A549 treated with AZD9567 at 1 μM for 4 hours (cell line): ENCODE results near the gene SPACA7. TPM values are rescaled to one million over a fixed set of nuclear protein-coding genes. Genes with fewer than 3 reads are reported as not detected.

Experiments used
- total RNA-seq: library from RNA; stranded (reverse); fragments of 200-300 nt; extraction: Qiagen RNA extraction; gene quantifications from 5 replicates; pipeline ENCODE4 v1.2.3, GENCODE V29; 2022; ENCODE audit not compliant: insufficient read depth

SPACA7 gene
- total RNA-seq: not detected in 5 replicates

DNA sequence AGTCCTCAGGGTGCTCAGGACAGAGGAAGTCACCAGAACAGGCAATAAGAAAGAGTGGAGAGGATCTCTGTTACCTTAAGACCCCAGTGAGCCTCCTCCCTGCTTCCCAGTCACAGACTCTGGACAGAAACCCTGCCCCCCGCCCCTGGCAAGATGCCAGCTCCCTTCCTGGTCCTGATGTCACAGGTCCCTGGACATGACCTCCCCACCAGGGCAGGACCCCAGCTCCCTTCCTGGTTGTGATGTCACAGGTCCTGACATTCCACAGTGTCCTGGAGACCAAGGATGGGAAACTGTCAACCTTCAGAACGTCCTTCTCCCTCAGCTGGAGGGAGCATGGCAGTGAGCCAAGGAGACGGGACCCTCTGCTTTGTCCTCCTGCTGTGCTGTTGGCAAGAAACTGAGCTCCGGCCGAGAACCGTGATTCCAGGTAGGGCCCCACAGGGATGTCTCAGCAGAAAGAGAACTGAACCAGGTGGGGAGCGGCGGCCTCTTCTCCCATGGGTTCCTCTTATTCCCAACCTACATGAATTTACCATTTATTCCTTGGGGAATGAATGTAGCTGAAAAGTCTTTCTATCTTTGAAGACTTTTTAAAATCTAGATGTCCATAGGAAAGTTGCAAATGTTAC, at the start of gene SPACA7:
Gene SPACA7 (plus strand): TSS at position 306 of the 632 bp plus-strand sequence. CDS start 31 bp downstream, at position 337.

Other genes starting within 250 kb of the SPACA7 start
- gene TUBGCP3, start 211.8 kb downstream of the SPACA7 start, total RNA-seq: 15.0 to 18.8 TPM (median 17.0 TPM) in 5 replicates